MM.1S (cell line): ENCODE data around the gene UCMA.

Experiments
- DNase-seq: peaks from one replicate; pipeline ENCODE4 v3.0.0-alpha.2; 2015
- H2AFZ ChIP-seq: fragments of 300-600 bp; sonication (generic); 2 replicates; pipeline ENCODE4 v1.6.0; 2016; ENCODE audit warnings: antibody characterized with exemption, low read length
- H3F3A ChIP-seq: fragments of 300-600 bp; sonication (generic); 2 replicates; pipeline ENCODE4 v1.6.1; 2016; ENCODE audit warnings: mild to moderate bottlenecking, antibody characterized with exemption, low read length, moderate library complexity, mixed read lengths; ENCODE audit not compliant: insufficient read depth
- H3K27ac ChIP-seq: fragments of 300-600 bp; sonication (generic); 2 replicates; pipeline ENCODE4 v1.5.1; 2016; ENCODE audit warnings: mild to moderate bottlenecking, low read length
- H3K27me3 ChIP-seq: fragments of 300-600 bp; sonication (generic); replicated peaks from 2 replicates; pipeline ENCODE4 v1.6.0; 2016; ENCODE audit warnings: low read length; ENCODE audit not compliant: insufficient read depth
- H3K36me3 ChIP-seq: fragments of 300-600 bp; sonication (generic); replicated peaks from 2 replicates; pipeline ENCODE4 v1.6.1; 2016; ENCODE audit warnings: mild to moderate bottlenecking, low read length, mixed read lengths; ENCODE audit not compliant: insufficient read depth
- H3K4me1 ChIP-seq: fragments of 300-600 bp; sonication (generic); 2 replicates; pipeline ENCODE4 v1.6.1; 2016; ENCODE audit warnings: low read length, mixed read lengths
- H3K4me2 ChIP-seq: fragments of 300-600 bp; sonication (generic); 2 replicates; pipeline ENCODE4 v1.6.0; 2016; ENCODE audit warnings: low read depth, low read length
- H3K4me3 ChIP-seq: fragments of 300-600 bp; sonication (generic); 2 replicates; pipeline ENCODE4 v1.5.1; 2016; ENCODE audit warnings: low read length, mixed read lengths
- H3K79me2 ChIP-seq: fragments of 300-600 bp; sonication (generic); 2 replicates; pipeline ENCODE4 v1.6.1; 2016; ENCODE audit warnings: mixed run types, low read length, mixed read lengths
- H3K9ac ChIP-seq: fragments of 300-600 bp; sonication (generic); 2 replicates; pipeline ENCODE4 v1.6.1; 2016; ENCODE audit warnings: low read length, mixed read lengths
- H3K9me2 ChIP-seq: fragments of 300-600 bp; sonication (generic); replicated peaks from 2 replicates; pipeline ENCODE4 v1.6.1; 2016; ENCODE audit warnings: mild to moderate bottlenecking, low read length, mixed read lengths; ENCODE audit not compliant: insufficient read depth
- H3K9me3 ChIP-seq: fragments of 300-600 bp; sonication (generic); replicated peaks from 2 replicates; pipeline ENCODE4 v1.6.1; 2016; ENCODE audit warnings: mild to moderate bottlenecking, low read length, mixed read lengths; ENCODE audit not compliant: insufficient read depth
- H4K20me1 ChIP-seq: fragments of 300-600 bp; sonication (generic); 2 replicates; pipeline ENCODE4 v1.6.1; 2016; ENCODE audit warnings: mild to moderate bottlenecking, low read length, moderate library complexity, mixed read lengths; ENCODE audit not compliant: insufficient read depth
- EZH2 ChIP-seq: fragments of 300-600 bp; sonication (generic); optimal IDR thresholded peaks from 2 replicates; pipeline ENCODE3; 2017; ENCODE audit warnings: low read depth, mild to moderate bottlenecking, antibody characterized with exemption, low read length, mixed read lengths
- EZH2phosphoT487 ChIP-seq: fragments of 300-600 bp; sonication (generic); IDR thresholded peaks from 2 replicates; pipeline ENCODE4 v1.6.1; 2018; ENCODE audit warnings: antibody characterized with exemption, low read length
- TF ChIP-seq, protein P1 (sequence below): fragments of 300-600 bp; sonication (generic); IDR thresholded peaks from 2 replicates; pipeline ENCODE4 v1.5.1; 2016; ENCODE audit warnings: antibody characterized with exemption, low read length, mixed read lengths

The UCMA gene

DNA sequence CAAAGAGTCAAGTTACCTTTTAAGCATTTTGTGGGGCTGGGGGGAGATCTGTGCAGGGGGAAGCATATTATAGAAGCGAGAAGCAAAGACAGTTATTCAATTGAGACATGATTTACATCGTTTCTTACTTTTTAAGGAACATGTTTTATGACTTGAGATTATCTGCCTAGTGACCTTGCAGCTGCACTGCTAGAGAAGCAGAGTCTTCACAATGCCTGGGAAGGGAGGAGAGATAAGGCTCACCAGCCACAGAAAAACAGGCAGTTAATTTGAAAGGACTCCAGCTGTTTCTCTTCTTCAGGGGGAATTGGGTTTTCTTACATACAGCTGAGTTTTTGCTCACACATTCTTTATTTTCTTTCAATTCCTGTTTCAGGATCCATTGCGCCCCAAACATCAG, 34.7 kb upstream of the UCMA start:
- Histone ChIP-seq H3K27me3 (no peaks in the 10 kb centered on the region), H3F3A (peaks cover 28% of the 10 kb centered on the region), H3K9me2 (no peaks in the 10 kb centered on the region), H3K27ac (no peak overlapping the region; the same call in 1 of the 2 replicates), H3K9me3 (no peaks in the 10 kb centered on the region), H2AFZ (no peak overlapping the region), H4K20me1 (no peaks in the 10 kb centered on the region), H3K36me3 (no peaks in the 10 kb centered on the region), H3K79me2 (no peaks in the 10 kb centered on the region), H3K9ac (no peak overlapping the region), H3K4me2 (no peak overlapping the region), H3K4me1 (peaks cover 30% of the 10 kb centered on the region), H3K4me3 (no peak overlapping the region)
- no peak for DNase-seq
- no peak for TF ChIP-seq EZH2phosphoT487

DNA sequence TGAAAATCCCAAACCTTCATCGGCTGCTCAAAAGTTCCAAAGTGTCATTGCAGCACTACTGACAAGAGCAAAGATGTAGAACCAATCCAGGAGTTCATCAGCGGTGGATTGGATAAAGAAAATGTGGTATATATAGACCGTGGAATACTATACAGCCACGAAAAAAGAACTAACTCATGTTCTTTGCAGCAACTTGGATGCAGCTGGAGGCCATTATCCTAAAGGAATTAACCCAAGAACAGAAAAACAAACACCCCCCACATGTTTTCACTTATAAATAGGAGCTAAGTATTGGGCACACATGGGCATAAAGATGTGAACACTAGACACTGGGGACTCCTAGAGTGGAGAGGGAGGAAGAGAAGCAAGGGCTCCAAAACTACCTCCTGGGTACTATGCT, 34.1 kb upstream of the UCMA start:
- H3K27me3 ChIP-seq = no peaks in the 10 kb centered on the region
- no peaks in the 10 kb centered on the region for H3K9me3 ChIP-seq
- no peak overlapping the region; the same call in 1 of the 2 replicates for H3K27ac ChIP-seq
- H2AFZ ChIP-seq = no peak overlapping the region
- no peak overlapping the region for H3K9ac ChIP-seq
- H3K36me3 ChIP-seq = no peaks in the 10 kb centered on the region
- no peak for DNase-seq
- no peak overlapping the region for H3K4me2 ChIP-seq
- peaks cover 28% of the 10 kb centered on the region for H3K4me1 ChIP-seq
- no peaks in the 10 kb centered on the region for H3K79me2 ChIP-seq
- no peak for TF ChIP-seq EZH2
- no peak overlapping the region for H3K4me3 ChIP-seq
- H3F3A ChIP-seq = peaks cover 27% of the 10 kb centered on the region
- no peaks in the 10 kb centered on the region for H4K20me1 ChIP-seq
- H3K9me2 ChIP-seq = no peaks in the 10 kb centered on the region

DNA sequence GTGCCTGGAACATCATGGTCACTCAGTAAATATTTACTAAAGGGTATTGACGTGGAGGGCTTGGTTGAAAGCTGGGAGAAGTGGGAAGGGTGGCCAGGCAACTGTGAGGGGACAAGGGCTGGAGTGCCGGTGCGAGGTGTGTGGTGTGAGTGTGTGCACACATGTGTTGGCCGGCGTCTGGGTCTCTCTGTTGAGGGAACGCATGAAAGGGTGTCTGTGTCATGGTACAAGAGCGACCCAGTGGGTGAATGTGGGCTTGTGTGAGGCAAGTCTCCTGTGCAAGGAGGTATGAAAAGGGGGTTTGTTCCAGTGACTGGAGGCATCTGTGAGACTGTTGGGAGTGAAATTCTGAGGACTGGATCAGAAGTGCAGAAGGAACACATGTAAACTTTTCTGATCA, 29.4 kb upstream of the UCMA start:
- TF ChIP-seq EZH2phosphoT487 (no peak), EZH2 (no peak)
- TF ChIP-seq, protein P1, sequence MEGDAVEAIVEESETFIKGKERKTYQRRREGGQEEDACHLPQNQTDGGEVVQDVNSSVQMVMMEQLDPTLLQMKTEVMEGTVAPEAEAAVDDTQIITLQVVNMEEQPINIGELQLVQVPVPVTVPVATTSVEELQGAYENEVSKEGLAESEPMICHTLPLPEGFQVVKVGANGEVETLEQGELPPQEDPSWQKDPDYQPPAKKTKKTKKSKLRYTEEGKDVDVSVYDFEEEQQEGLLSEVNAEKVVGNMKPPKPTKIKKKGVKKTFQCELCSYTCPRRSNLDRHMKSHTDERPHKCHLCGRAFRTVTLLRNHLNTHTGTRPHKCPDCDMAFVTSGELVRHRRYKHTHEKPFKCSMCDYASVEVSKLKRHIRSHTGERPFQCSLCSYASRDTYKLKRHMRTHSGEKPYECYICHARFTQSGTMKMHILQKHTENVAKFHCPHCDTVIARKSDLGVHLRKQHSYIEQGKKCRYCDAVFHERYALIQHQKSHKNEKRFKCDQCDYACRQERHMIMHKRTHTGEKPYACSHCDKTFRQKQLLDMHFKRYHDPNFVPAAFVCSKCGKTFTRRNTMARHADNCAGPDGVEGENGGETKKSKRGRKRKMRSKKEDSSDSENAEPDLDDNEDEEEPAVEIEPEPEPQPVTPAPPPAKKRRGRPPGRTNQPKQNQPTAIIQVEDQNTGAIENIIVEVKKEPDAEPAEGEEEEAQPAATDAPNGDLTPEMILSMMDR = no peak

DNA sequence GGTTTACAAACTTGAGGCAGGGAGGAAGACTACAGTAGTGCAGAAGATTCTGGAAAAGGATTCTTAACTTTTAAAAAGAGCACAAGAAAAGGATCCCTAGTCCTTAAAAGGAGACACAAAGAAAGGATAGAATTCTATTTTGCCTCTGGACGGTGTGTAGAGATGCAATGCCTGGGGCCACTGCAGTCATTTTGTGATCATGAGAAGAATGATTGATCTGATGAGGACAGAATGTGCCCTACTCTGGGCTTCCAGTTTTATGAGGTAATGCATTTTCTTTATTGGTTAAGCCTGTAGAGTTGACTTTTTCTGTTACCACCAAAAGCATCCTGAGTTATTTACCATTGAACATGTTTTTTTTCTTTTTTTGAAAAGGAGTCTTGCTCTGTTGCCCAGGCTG, 28.3 kb upstream of the UCMA start:
- no peak overlapping the region for H3K4me3 ChIP-seq
- H3K36me3 ChIP-seq = no peaks in the 10 kb centered on the region
- H2AFZ ChIP-seq = no peak overlapping the region
- H4K20me1 ChIP-seq = no peaks in the 10 kb centered on the region
- TF ChIP-seq EZH2 (no peak), EZH2phosphoT487 (no peak)
- TF ChIP-seq, protein P1 = no peak
- H3K27me3 ChIP-seq = no peaks in the 10 kb centered on the region
- no peaks in the 10 kb centered on the region for H3K9me3 ChIP-seq
- DNase-seq = no peak
- H3F3A ChIP-seq = no peaks in the 10 kb centered on the region
- no peaks in the 10 kb centered on the region for H3K79me2 ChIP-seq
- H3K9ac ChIP-seq = no peak overlapping the region
- H3K9me2 ChIP-seq = no peaks in the 10 kb centered on the region
- no peak overlapping the region for H3K4me2 ChIP-seq
- no peaks in the 10 kb centered on the region for H3K4me1 ChIP-seq
- no peak overlapping the region for H3K27ac ChIP-seq

More for the DNA sequence above, 29.4 kb upstream of the UCMA start:
- H3K4me3 ChIP-seq = no peak overlapping the region
- no peaks in the 10 kb centered on the region for H3K9me2 ChIP-seq
- H3K27ac ChIP-seq = no peak overlapping the region
- H3K9me3 ChIP-seq = no peaks in the 10 kb centered on the region
- no peaks in the 10 kb centered on the region for H3F3A ChIP-seq
- no peaks in the 10 kb centered on the region for H3K27me3 ChIP-seq
- no peak overlapping the region for H3K9ac ChIP-seq
- H3K79me2 ChIP-seq = no peaks in the 10 kb centered on the region
- no peaks in the 10 kb centered on the region for H4K20me1 ChIP-seq
- no peak overlapping the region for H2AFZ ChIP-seq
- 0 out of 2 replicates have a peak, but pooled peaks cover 2% of the 10 kb centered on the region for H3K4me1 ChIP-seq
- DNase-seq = no peak
- H3K36me3 ChIP-seq = no peaks in the 10 kb centered on the region
- no peak overlapping the region for H3K4me2 ChIP-seq
